ENCODE results near the gene PRKAG2. TPM values are rescaled to one million over a fixed set of nuclear protein-coding genes. Genes with fewer than 3 reads are reported as not detected.

The PRKAG2 gene
- total RNA-seq, 4 donors from 2014 or later: 8.9 to 35.1 (median 13.6) TPM

- Histone ChIP-seq H3K4me1 (peaks cover 18 to 73% (median 25%) of the 10 kb centered on the region in 3 donors), H3K9me3 (no peaks in the 10 kb centered on the region), H3K4me3 (peak overlapping the region in 1 of 4 donors; percentile 45), H3K36me3 (no peaks in the 10 kb centered on the region), H3K27ac (peak overlapping the region in 3 of 4 donors; percentile 70 to 81 (median 81)), H3K27me3 (no peaks in the 10 kb centered on the region)
- 20 to 92% methylated on average over 1 to 4 of the region's 13 CpGs for WGBS, 2 donors
- intact Hi-C loops (cut with DNase I): no loop called here
- no peak for DNase-seq
- TF ChIP-seq, protein P1, sequence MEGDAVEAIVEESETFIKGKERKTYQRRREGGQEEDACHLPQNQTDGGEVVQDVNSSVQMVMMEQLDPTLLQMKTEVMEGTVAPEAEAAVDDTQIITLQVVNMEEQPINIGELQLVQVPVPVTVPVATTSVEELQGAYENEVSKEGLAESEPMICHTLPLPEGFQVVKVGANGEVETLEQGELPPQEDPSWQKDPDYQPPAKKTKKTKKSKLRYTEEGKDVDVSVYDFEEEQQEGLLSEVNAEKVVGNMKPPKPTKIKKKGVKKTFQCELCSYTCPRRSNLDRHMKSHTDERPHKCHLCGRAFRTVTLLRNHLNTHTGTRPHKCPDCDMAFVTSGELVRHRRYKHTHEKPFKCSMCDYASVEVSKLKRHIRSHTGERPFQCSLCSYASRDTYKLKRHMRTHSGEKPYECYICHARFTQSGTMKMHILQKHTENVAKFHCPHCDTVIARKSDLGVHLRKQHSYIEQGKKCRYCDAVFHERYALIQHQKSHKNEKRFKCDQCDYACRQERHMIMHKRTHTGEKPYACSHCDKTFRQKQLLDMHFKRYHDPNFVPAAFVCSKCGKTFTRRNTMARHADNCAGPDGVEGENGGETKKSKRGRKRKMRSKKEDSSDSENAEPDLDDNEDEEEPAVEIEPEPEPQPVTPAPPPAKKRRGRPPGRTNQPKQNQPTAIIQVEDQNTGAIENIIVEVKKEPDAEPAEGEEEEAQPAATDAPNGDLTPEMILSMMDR (IDR thresholded peaks at IDR 0.05): no peak
- no peak for TF ChIP-seq POLR2A (IDR thresholded peaks at IDR 0.05)
Observed at GRCh38 chr7:151869455-151869854, 7.5 kb downstream of the PRKAG2 start.

- WGBS, 2 donors: 29 to 54% methylated on average over 3 to 5 of the region's 6 CpGs
- intact Hi-C loops (cut with DNase I): no loop called here
- Histone ChIP-seq H3K27ac (peak overlapping the region in 3 of 4 donors; percentile 70 to 81 (median 81)), H3K9me3 (no peaks in the 10 kb centered on the region), H3K4me1 (peaks cover 18 to 75% (median 25%) of the 10 kb centered on the region in 3 donors), H3K4me3 (peak overlapping the region in 1 of 4 donors; percentile 45), H3K36me3 (no peaks in the 10 kb centered on the region), H3K27me3 (no peaks in the 10 kb centered on the region)
- no peak for DNase-seq
- TF ChIP-seq, protein P1 (IDR thresholded peaks at IDR 0.05): no peak
- TF ChIP-seq POLR2A (IDR thresholded peaks at IDR 0.05): no peak
Observed at GRCh38 chr7:151869109-151869428, 7.8 kb downstream of the PRKAG2 start.

DNA sequence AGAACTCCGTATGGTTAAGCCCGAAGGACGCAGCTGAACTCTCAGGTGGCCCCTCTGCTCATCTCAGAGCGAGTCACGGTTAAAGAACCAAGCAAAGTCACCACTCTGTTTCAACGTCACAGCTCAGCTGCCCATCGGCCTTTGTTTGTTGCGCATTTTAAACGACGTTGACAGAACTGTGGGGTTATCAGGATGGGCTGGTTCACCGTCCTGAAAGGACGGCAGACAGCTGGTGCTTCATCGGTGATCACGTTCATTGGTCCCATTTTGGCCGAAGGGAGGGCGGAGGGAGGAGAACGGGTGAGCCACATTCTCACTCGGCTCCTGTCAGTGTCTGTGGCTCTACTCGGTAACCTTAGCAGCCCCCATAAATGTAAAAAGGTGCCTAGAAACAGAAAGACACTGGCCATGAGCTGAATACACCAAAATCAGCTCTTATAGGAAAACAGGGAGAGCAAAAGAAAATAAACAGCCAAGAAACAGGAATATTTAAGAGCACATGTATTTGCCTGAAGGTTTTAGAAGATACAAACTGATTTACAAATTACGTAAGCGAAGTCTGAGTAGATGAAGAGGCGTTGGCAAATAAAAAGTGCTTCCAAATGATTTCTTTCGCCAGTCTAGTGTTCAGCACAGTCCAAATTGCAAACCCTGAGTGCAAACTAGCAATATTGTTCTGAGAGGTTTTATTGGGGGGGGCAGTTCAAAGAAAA, 8.4 kb downstream of the PRKAG2 start:
- H3K4me3 ChIP-seq: peak overlapping the region in 2 of 4 donors; percentile 11 to 45
- H3K27me3 ChIP-seq: no peaks in the 10 kb centered on the region
- H3K4me1 ChIP-seq: peaks cover 18 to 78% (median 25%) of the 10 kb centered on the region in 3 donors
- intact Hi-C loops (cut with DNase I): no loop called here
- no peaks in the 10 kb centered on the region for H3K9me3 ChIP-seq
- H3K27ac ChIP-seq: peak overlapping the region; percentile 7 to 81 (median 76)
- WGBS, 2 donors: 72 to 82% methylated on average over 16 to 23 of the region's 23 CpGs
- DNase-seq: no peak
- H3K36me3 ChIP-seq: no peaks in the 10 kb centered on the region
- no peak for TF ChIP-seq POLR2A (IDR thresholded peaks at IDR 0.05)
- TF ChIP-seq, protein P1 (IDR thresholded peaks at IDR 0.05): no peak

DNA sequence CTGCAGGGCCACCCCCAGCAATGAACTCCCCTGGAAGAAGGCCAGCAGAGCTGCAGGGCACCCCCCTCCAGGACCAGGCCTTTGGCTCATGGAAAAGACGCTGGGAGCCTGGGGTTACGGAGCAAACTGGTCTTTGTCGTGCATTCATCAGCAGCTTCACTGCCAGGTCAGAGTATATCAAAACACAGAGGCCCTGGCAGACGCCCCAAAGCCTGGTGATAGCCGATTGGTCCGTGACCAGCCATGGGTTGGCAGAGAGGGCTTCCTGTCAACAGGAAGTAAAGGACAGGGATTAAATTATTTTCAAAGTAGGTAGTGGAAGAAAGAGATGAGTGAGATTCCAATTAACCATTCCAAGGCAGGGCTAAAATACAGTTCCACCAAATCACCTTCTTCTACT, 9.0 kb downstream of the PRKAG2 start:
- Histone ChIP-seq H3K27ac (peak overlapping the region; percentile 7 to 81 (median 76)), H3K9me3 (no peaks in the 10 kb centered on the region), H3K4me3 (peak overlapping the region in 1 of 4 donors; percentile 45), H3K4me1 (peaks cover 18 to 73% (median 25%) of the 10 kb centered on the region in 3 donors), H3K36me3 (no peaks in the 10 kb centered on the region), H3K27me3 (no peaks in the 10 kb centered on the region)
- 43 to 52% methylated on average over 3 to 5 of the region's 6 CpGs for WGBS, 2 donors
- intact Hi-C loops (cut with DNase I): no loop called here
- no peak for TF ChIP-seq POLR2A (IDR thresholded peaks at IDR 0.05)
- TF ChIP-seq, protein P1 (IDR thresholded peaks at IDR 0.05): no peak
- no peak for DNase-seq

DNA sequence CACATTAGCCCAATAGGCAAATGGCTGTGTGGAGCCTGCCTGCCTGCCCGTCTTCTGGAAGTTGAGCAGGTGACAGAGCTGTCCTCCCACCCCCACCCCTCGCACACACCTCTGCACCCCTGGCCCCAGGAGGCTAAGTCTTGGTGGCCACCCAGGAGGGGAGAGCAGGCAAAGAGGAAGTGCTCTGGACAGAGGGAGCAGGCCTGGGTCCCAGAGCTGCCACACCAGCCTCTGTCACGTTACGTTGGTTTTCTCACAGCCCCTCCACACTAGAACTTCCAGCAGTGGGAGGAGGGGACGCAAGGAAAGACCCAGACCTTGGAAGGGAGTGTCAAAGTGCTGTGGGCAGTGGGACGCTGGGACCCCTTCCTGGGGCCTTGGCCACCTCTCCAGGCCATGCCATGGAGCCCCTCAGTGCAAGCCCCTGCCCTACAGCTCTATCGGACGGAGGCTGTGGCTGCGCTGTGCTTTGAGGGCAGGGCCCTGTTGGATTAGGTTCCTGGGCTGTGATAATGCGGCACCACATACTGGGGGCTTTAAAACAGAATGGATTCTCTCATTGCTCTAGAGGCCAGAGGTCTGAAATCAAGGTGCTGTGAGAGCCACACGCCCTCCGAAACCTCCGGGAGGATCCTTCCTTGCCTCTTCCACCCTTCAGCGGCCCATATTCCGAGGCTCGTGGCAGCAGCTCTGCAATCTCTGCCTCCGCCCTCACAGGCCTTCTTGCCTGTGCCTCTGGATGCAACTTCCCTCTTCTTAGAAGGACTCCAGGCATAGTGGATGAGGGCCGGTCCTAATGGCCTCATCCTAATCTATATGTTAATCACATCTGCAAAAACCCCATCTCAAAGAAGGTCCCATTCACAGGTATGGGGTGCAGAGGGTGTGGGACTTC, 9.9 kb downstream of the PRKAG2 start:
- Histone ChIP-seq H3K9me3 (no peaks in the 10 kb centered on the region), H3K4me3 (no peak overlapping the region), H3K27ac (peak overlapping the region in 3 of 4 donors; percentile 70 to 81 (median 81)), H3K4me1 (peaks cover 18 to 64% (median 25%) of the 10 kb centered on the region in 3 donors), H3K27me3 (no peaks in the 10 kb centered on the region), H3K36me3 (no peaks in the 10 kb centered on the region)
- 86 to 88% methylated on average over 11 to 12 of the region's 18 CpGs for WGBS, 2 donors
- DNase-seq: no peak
- intact Hi-C loops (cut with DNase I): no loop called here
- no peak for TF ChIP-seq POLR2A (IDR thresholded peaks at IDR 0.05)
- TF ChIP-seq, protein P1 (IDR thresholded peaks at IDR 0.05): no peak
